ENCODE data around the gene SGCD.

Gene SGCD

DNA sequence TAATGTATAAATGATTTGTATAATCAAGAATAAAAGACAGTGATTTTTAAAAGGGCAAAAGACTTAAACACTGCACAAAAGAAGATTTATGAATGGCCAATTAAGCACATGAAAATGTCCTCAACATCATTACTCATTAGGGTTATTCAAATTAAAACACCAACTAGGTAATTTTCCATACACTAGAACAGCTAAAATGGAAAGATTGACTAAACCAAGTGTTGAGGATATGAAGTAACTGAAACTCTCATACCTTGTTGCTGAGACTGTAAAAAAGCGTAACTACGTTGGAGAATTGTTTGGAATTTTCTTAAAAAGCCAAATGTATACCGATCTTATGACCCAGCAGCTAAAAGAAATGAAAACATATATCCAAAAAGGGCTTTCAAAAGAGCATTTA lies 144.9 kb downstream of the SGCD start:
- DNase-seq = no peak

DNA sequence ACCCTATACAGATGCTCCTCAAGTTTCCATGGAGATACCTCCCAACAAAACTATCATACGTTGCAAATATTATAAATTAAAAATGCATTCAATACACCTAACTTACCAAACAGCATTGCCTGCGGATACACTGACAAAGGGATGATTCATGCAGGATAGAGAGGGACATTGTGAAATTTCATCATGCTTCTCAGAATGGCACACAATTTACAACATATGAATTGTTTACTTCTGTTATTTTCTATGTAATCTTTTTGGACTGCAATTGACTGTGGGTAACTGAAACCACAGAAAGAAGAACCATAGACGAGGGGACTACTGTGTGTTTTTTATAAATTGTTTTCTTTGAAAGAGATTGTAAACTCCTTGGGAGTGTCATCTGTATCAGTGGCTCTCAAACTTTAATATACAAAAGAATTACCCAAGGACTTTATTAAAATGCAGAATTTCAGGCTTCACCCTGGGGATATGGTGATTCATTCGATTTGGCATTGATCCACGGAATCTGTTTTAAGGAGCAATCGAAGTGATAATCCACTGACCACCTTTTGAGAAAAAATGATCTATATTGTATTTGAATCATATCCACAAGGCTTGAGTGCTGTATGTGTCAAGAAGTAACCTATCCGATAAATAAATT lies 146.4 kb downstream of the SGCD start:
- DNase-seq = no peak

DNA sequence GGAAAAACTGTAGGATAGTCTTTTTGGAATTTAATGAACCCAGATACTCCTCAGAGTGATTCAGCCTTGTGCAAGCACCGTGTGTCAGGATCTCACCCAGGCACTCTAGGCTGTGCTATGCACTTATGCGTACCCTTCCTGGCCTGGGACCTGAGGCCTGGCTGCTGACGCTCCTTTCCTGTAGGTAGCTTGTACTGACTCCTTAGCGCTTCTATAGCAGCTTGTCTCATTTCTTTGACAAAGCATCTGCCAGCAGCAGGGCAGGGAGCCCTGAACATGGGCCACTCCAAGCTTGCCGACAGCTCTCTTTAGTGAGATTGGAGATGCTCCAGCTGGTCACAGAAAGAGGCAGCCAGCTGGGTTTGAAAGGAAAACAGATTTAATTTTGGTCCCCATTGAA lies 147.3 kb downstream of the SGCD start:
- DNase-seq = no peak

DNA sequence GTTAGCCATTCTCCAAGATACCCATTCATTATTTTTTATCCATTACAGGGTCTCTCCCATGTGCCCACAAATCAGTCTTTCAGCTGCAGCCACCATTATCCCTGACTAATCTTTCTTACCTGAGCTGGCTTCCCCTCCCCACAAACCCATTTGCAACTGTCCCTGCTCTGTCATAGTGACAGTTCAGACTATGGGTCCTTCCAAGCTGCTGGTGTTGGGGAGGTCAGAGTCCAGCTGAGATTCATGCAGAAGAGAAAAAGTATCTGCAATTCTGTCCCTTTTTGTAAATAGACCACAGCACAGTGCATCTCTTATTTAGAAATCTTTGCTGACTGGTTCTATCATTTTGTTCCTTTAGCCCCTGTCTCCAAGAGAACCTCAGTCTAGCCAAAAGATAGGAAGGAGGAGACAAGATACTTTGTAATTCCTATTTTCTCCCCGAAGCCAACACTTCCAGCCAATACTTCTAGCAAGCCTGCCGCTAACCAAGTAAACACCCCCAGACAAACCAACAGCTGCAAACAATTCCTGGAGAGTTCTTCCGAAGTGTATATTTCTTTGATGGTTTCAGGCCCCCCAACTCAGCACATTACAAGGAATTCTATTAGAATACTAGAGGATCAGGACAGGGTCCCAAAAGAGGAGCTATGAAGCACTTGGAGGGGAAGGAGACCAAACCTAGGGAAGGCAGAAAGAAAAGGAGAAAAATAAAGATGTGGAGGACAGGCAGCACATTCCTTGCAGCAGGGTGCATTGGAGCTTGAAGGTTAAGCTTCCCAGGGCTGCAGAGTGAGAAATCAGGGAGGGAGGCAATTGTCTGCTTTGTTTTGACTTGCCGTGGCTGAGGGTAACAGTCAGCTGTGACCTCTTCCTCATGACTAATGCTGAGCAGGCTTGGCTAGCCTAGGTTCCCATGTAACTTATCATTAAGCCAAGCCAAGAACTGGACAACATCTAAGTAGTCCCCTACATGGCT lies 148.5 kb downstream of the SGCD start:
- DNase-seq = no peak

- no peak for DNase-seq
Observed at GRCh38 chr5:156476158-156476551, 149.2 kb downstream of the SGCD start.

DNA sequence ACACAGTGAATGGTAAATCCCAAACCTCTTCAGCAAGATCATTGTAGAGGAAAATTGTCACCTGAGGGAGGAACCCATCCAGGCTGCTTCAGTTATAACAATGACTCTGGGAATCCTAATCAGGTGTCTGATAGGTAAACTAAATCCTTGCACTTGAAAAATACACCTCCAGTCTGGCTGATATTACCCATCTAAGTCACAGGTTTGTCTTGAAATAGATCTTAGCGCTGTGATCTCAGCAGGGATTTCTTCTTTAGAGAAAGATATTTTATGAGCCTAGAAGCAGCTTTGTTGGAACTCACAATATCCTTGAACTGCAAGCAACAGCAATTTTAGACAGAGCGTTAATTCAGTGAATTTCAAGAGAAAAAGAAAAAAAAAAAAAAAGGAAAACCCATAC lies 149.7 kb downstream of the SGCD start:
- no peak for DNase-seq

DNA sequence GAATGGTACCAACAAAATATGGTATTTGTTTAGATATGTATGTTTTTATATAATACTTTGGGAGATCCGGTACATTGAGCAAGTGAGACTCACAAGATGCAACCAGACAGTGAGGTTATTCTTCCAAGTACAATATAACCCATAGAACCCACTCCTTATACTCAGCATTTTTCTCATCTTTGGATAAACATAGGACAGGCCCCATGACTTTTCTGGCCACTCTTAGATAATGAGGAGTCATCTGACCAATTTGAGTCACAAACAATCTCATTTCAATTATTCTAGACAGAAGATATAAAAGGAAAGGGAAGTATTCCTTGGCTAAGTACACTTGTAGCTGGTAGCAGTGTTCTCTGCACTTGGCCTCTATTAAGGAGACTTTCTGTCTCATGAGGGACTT lies 150.2 kb downstream of the SGCD start:
- no peak for DNase-seq

DNA sequence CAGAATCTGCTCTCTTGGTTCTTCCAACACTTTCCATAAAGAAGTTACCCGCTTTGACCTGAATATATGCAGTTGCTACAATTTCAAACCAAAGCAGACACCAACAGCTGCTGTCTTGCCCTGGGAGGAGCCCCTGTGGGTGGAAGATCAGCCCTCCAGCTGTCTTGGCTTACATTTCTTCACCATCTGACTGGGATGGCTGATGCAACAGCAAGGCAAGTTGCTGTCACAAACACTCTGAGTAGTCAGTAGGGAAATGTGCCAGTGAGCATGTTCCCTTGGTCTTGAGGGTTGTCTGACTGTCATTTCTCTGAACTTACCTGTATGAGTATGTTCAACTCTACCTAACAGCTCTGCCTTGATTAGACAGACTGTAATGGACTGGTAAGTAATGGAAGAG lies 152.9 kb downstream of the SGCD start:
- no peak for DNase-seq

DNA sequence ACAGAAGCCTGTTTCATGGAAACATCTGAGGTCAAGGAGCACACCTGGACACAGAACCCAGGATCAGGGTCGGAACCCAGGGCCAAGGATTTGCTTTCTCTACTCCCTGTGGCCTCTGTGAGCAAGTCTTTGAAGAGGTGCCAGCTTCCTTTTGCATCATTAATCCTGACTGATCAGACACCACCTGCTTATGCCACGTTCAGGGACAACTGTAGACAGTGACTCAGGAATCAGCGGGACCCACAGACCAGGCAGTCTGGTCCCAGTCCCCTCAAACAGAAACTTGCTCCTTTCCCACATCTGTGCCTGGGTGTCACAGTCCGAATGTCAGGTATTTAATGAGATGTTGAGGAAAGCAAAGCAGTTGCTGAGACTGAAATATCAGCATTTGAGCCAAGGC lies 154.8 kb downstream of the SGCD start:
- no peak for DNase-seq

DNA sequence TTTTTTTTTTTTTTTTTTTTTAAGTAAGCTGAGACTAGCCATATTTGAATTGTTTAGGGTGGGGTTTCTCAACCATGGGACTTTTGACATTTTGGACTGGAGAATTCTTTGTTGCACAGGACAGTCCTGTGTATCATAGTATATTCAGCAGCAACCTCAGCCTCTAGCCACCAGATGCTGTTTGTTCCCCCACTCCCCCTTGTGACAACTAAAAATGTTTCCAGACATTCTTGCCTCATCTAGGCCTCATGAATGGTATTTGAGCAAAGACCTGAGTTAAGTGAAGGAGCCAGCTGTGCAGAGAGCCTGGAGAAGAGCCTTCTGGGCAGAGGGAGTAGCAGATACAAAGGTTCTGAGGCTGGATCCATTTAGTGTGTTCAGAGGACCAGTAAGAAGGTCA lies 155.9 kb downstream of the SGCD start:
- no peak for DNase-seq

DNA sequence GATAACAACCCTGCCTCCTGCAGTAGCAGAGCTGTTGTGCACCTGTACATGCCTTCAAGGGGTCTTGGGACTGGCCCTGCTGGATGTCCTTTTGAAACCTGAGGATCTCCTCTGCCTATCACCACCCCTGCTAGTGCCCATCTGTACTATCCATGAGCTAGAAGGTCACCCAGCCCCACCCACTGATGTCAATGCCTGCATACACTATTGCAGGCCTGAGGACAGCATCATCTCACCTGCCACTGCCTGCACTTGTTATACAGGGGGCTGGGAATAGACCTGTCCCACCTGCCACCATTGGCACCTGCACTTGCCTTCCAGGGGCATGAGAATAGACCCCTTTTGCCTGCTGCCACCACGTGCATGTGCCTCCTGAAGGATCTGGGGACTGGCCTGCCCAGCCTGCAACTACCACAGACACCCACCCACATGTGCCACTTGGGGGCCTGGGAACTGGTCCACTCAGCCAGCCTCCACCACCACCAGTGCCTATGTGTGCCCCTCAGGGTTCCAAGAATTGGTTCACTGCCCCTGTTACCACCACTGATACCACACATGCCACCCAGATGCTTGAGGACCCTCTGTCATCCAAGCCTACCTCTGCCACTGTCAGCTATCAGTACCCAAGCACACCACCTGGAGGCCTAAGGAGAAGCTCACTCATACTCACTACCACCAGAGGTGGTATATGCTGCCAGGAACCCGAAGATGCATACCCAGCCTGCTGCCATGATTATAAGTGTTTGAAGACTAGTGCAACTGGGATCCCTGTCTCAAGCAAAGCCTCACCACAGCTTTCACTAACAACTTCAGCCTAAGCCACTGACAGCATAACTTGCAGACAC lies 159.7 kb downstream of the SGCD start:
- DNase-seq = no peak

- DNase-seq = no peak
Observed at GRCh38 chr5:156491766-156492165, 164.8 kb downstream of the SGCD start.

DNA sequence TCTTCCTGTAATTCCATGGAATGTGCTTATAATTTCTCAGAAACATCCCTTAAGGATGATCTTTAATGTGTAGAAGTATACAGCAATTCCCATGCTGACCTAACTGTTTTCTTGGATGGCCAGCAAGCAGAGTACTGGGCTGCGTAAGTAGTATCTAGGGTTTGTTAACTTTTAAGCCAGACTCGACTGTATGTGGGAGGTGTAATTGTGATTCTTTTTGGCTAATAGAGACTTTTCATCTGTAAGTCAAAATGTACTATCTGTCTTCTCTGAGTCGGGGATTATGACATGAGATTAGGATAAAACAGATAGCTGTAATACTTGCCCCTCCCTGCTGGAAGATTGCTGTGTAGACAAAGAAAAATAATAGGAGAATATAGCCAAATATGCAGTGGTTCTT lies 169.3 kb downstream of the SGCD start:
- DNase-seq = no peak

DNA sequence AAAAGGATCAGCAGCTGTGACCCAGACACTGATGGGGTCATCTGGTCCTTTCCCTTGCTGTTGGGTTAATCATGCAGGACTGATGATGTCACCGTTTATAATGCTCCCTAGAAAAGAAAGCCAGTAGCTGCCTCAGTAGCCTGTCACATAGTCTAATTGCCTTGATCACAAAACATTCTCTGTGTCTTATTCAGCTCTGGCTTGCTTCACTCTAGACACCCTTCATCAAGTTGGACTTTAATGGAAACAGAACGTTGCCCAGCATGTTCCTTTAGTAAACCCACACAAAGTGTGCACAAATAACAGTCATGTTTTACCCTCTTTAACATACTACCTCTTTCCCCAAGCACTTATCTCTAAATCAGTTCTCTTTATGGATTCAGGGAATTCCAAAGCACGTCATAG lies 170.8 kb downstream of the SGCD start:
- no peak for DNase-seq

GRCh38 chr5:156498226-156498980 lies 171.4 kb downstream of the SGCD start:
- no peak for DNase-seq

- DNase-seq = no peak
Observed at GRCh38 chr5:156500755-156501154, 173.8 kb downstream of the SGCD start.

GRCh38 chr5:156505101-156505500 lies 178.1 kb downstream of the SGCD start:
- no peak for DNase-seq

DNA sequence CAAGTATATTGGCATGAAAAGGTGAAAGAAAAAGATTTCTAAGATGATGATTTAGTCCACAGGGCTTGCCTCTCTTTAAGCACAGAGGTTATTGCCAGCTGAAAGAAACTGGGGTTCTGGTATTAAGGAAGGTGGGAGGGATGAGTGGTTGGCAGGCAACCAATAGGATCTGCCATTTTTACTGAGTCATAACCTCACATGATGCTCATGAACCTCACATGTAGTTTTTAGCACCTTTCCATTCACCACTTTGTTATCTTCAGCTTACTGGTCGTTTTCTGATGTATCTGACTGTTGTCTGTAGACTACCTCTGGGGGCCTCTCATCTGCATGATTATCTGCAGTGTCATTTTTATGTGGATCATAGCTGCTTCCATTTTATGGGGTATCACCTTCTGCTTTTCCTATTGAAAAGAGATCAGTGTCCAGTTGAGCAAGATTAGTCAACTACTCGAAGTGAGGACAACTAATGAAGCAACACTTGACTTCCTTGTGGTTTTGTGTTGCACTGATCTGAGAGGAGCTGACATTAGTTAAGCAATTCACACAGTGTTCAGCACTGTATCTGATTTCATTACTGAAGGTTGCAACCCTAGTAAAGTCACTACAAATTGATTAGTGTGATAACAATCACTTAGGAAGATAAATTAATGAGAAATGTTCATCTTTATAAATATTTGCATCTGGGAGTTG lies 186.3 kb downstream of the SGCD start:
- no peak for DNase-seq

DNA sequence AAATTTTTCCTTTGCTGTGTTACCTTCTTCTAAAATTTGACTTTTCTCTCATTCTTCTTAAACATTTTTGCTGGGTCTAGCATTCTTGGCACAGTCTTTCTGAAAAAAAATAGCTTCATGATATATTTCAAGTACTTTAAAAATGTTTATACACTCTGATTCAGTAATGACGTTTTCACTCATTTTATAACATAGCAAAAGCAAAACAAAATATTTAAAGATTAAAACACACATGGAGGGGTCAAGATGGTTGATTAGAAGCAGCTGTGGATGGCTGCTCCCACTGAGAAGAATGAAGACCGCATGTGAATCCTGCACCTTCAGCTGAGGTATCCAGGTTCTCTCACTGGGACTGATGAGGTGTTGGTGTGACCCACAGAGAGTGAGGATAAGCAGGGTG lies 188.2 kb downstream of the SGCD start:
- DNase-seq = no peak

GRCh38 chr5:156515803-156516360 lies 188.9 kb downstream of the SGCD start:
- DNase-seq = no peak

- no peak for DNase-seq
Observed at GRCh38 chr5:156522651-156523529, 195.9 kb downstream of the SGCD start.
